ENCODE data around the gene KIF6. TPM values are rescaled to one million over a fixed set of nuclear protein-coding genes. Genes with fewer than 3 reads are reported as not detected.
"Not testable (repeated sequence)": the region's sequence is repeated elsewhere in the genome, so short reads cannot be mapped to it uniquely, and the experiment has no call there.

Gene KIF6, protein sequence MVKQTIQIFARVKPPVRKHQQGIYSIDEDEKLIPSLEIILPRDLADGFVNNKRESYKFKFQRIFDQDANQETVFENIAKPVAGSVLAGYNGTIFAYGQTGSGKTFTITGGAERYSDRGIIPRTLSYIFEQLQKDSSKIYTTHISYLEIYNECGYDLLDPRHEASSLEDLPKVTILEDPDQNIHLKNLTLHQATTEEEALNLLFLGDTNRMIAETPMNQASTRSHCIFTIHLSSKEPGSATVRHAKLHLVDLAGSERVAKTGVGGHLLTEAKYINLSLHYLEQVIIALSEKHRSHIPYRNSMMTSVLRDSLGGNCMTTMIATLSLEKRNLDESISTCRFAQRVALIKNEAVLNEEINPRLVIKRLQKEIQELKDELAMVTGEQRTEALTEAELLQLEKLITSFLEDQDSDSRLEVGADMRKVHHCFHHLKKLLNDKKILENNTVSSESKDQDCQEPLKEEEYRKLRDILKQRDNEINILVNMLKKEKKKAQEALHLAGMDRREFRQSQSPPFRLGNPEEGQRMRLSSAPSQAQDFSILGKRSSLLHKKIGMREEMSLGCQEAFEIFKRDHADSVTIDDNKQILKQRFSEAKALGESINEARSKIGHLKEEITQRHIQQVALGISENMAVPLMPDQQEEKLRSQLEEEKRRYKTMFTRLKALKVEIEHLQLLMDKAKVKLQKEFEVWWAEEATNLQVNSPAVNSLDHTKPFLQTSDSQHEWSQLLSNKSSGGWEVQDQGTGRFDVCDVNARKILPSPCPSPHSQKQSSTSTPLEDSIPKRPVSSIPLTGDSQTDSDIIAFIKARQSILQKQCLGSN
- total RNA-seq, result 0.13 and 0.38 TPM in 2 replicates

DNA sequence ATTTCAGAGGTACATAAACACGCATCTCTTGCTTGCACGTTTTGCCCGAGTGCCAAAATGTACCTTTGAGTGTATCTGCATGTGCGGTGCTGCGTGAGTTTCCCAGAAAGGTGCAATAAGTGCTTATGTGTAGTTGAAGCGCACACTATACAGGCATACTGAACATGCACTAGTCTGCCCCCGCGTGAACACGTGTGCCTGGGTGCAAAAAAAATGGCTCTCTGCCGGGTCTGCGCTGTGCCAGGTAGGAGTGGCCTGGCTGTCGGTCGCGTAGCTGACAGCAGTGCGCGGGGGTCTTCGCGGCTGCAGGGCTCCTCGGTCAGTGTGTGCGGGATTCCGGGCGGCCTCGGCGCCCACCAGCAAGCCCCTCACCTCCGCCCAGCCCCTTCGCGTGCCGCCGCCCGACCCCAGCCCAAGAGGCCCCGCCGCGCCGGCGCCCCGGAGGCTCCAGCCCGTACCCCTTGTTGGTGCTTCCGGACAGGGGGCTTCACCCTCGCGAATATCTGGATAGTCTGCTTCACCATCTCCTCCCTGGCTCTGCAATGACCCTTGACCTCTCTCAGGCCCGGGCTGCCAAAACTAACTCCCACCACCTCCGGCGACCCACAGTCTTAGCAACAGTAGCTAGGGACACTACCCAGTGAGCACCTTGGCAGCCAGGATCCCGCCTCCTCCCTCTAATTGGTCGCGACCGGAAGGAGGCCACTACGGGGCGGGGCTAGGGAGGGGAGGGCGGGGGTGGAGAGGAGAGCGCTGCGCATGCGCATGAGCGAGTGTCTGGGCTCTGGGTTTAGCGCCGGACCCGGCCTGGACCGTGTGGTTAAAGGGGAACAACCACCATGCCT lies at the start of gene KIF6:
Gene KIF6, minus strand, starts transcription at position 622 of the 845 bp plus-strand sequence. Its CDS starts 98 bp downstream, at position 524.
- DNase-seq (ENCODE audit: low read depth in 2 of 2), result peak; percentile 68 to 69

DNA sequence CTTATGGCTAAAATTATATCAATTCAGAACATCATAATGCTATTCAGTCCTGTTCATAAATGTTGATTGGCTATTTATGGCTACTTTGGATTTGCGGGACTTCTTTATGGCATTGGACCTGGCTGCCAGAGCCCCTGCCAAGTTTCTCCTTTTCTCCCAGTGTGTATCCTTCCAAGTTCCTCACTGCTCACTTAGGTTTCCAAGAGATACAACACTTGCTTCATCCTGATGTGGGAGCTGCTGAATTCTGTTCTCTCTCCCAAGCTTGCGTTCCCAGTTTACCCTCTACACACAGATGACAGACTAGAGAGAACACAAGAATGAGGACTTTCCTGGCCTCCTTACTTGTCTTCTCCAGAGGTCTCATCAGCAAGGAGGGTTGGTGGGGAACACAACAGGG lies 48.6 kb upstream of the KIF6 start:
- no peak for DNase-seq (ENCODE audit: low read depth in 2 of 2)

DNA sequence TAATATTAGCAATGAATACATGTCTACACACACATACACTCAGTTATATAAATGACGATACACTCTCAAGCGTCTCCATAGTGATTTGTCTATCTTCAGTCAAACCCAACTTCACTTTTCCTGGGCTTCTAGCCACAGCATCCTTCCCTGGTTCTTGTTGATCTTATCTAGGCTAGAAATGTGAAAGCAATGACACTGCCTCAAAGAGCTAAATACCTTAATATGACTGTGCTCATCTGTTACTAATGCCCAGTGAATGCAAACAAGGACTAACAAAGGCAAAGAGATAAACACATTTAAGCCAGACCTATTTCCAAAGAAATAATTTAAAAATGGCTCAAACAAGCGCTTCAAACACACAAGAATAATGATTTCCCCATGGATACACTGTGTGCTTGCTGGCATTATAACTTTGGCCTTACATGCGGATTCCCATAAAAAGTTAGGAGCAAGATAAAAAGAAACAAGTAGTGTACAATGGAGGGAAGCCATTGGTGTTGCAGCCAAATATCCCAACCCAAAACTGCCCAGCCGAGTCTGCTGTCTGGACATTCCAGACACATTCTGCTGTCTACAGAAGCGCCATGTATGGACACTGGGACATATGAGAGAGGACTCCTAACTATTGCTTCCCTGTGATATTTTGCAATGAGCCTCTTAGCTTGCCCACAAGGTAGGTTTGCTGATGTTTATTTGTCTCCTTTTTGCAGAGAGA lies 47.5 kb upstream of the KIF6 start:
- no peak for DNase-seq (ENCODE audit: low read depth in 2 of 2)

DNA sequence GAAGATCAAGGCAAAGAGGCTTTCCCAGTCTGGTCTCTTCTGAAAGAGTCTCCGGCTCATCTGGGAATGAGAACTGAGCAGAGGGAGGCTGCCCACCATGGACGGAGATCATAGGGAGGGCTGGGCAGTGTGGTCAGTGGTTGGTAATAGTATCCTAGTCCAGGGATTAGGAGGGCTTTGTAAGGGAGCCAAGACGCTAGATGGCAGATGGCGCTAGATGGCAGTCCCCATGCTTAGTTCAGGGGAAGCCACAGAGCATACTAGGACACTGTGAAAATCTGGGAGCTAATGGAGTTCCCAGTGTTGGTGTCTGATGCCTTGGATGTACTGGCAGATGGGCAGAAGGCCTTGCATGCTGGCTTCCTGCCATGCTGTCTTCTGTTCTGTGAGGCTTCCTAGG lies 45.2 kb upstream of the KIF6 start:
- no peak for DNase-seq (ENCODE audit: low read depth in 2 of 2)

DNA sequence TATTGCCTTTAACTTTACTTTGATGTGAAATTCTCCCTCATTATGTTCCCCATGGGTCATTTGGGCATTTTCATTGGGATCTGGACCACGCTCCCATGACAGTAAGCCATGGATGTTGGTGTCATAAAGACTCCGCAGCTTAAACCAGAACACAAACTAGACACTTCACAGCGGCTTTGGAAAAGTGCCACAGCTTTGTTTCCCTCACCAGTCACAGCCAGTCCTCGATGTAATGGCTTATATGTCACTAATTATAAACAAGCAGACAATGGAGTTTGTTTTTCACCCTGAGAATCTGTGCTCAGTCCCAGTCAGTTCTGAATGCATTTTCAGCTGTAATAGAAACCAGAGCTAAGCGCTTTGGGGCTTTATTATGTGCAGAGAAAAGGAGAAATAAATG lies 43.8 kb upstream of the KIF6 start:
- no peak for DNase-seq (ENCODE audit: low read depth in 2 of 2)

DNA sequence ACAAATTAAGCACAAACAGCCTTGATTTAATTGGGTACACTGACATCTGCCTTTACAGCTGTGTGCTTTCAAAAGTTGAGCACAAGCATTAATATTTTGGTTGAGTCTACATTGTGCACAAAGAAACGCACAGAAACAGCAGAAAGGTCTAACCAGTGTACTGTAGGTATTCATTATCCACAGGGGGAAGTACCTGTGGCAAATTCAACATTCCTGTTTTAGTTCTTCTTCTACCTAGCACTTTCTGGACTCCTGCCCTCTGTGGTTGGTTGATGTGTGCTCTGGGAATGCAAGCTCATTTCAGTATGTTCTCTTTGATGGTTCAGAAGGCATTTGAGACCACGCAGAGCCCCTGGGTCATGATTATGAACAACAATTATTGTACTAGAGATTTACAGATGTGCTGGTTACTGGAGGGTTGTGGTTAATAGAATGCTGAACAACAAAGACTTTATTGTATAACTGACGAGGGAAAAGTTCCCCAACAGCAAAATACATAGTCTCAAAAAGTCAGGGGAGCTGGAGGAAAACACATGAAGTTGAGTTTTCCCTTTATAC lies 40.4 kb upstream of the KIF6 start:
- DNase-seq (ENCODE audit: low read depth in 2 of 2), result no peak

DNA sequence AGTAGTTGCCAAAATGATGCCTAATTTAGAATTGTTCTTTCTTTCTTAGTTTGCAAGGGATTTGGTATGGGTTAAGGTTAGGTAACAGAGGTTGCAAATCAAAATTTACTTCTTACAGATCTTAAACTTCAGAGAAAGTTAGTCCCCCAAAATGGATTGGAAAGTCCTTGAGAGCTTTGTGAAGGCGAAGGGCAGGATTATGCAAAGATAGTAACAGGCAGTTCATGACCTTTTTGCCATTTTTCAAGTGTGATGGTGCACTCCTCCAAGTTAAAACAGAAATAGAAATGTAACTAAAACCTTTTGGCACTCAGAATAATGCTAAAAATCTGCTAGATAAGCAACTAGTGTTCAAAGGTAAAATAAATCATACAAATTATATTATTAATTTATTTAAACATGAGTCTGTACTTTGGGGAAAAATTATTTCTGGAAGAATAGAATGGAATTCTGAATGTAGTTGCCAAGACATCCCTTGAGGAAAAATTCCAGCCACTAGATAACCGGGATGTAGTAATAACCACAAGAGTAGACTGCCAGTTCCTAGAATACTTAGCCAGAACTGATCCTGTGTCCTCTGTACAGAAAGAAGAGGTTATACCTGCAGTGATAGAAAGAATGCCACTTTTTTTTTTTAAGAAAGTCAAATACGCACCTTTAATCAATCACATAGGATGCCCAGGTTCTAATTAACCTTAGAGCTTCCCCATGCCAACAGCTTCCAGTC lies 35.2 kb upstream of the KIF6 start:
- DNase-seq (ENCODE audit: low read depth in 2 of 2), result no peak

DNA sequence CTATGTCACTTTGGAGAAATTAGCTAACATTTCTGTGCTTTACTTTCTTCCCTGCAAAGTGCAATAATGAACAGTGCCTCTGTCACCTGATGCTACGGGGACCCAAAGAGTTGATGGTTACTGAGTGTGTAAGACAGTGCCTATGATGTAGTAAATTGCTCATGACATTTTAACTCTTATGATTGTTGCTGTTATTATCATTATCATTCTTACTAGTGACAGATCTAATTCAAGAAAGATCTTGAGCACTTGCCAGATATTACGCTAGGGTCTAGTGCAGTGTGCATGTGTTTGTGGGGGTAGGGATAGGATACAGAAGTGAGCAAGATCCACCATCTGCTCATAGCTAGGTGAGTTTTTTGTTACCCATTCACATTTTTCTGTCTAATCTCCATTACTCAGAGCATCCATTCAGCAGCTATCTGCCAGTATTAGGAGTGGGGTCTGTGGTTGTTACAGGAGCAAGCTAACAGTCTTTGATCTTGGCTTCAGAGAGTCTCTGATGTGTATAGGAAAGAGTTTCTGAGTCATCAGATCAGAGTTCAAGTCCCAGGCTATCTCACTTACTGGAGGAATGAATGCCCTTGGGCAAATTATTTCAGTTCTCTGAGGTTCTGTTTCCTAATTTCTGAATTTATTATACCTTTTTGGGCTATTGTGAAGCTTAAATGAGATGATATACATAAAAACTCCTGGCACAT lies 33.8 kb upstream of the KIF6 start:
- DNase-seq (ENCODE audit: low read depth in 2 of 2), result no peak

DNA sequence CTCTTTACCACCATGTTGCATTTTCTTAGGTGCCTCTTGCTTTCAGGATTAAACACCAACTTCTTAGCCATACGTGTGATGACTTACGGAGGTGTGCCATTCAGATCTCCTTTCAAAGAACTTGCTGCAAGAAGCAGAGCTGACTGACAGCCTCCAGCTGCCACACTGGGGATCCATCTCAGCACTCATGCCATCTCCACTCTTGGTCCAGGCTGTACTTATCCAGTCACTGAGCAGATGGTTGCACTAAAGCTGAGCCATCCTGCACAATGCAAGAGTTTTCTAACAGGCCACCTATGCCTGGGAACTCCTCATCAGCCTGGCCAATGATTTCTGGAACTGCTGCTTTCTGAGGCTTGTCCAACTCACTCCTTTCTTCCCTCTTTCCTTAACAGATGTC lies 31.4 kb upstream of the KIF6 start:
- no peak for DNase-seq (ENCODE audit: low read depth in 2 of 2)

DNA sequence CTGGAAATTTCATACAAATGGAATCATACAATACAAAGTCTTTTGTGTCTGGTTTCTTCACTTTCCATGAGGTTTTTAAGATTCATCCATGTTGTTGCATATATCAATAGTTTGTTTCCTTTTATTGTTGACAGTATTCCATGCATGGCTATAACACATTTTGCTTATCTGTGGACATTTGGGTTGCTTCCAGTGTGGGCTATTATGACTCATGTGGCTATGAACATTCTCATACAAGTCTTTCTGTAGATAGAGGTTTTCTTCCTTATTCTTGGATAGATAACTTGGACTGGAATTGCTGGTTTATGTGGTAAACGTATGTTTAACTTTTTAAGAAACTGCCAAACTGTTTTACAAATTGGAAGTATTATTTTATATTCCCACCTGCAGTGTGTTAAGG lies 30.0 kb upstream of the KIF6 start:
- DNase-seq (ENCODE audit: low read depth in 2 of 2), result no peak

DNA sequence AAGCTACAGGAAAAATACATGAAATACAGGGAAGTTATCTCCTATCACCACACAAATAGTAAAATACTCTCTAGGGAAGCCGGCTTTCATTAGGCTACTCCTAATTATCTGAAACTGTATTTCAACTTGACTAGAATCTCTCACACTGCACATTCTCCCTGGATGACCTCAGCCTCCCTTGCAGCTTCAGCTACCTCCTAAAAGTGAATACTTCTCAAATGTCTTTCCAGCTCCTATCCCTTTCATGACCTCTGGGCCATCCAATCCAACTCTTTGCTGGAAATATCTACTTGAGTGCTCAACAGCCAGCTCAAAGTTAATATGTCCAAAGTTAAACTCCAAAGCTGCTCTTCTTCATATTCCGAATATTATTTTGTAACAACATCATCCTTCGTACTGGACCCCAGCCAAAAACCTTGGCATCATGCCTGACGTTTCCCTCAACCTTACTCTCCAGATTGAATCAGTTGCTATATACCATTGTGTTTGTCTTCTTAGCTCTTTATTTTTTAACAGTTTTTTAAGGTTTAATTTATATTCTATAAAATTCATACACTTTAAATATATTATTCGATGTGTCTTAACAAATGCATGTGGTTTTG lies 29.4 kb upstream of the KIF6 start:
- no peak for DNase-seq (ENCODE audit: low read depth in 2 of 2)

DNA sequence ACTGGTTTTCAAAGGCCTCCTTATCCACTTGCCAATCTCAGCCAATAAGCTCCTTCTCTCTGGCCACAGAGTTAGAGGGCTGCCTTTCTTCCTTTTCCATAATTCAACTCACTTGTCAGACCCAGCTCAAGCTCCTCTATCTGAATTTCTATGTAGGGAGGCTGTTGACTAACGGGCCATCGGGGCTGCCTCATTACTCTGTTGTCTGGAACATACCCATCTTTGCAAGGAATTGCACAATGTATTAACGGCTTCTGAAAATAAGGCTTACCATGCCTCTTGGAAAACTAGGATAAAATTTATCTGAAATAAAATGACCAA lies 28.5 kb upstream of the KIF6 start:
- DNase-seq (ENCODE audit: low read depth in 2 of 2), result no peak

DNA sequence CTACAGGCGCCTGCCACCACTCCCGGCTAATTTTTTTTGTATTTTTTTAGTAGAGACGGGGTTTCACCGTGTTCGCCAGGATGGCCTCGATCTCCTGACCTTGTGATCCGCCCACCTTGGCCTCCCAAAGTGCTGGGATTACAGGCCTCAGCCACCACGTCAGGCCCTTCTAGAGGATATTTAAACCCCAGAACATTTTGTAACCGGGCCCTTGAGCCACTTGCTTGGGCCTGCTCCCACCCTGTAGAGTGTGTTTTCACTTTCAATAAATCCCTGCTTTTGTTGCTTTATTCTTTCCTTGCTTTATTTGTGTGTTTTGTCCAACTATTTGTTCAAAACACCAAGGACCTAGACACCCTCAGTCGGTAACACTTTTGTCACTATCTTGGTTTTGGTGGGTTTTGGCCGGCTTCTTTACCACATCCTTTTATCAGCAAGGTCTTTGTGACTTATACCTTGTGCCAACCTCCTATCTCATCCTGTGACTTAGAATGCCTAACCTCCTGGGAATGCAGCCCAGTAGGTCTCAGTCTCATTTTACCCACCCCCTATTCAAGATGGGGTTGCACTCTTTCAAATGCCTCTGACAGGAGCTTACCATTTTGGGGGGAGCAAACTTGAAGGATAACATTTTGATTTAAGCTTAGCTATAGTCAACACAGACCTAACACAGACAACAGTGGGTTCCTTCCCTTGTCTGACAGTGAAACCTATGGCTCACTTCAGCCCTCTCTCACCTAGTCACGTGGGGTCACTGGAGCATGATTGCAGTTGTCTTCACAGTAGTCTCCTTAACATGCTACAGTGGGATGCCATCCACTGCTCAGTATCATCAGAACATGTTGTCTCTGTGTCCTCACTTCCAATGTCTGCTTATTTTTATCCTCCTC lies 27.9 kb upstream of the KIF6 start:
- DNase-seq (ENCODE audit: low read depth in 2 of 2), result no peak

DNA sequence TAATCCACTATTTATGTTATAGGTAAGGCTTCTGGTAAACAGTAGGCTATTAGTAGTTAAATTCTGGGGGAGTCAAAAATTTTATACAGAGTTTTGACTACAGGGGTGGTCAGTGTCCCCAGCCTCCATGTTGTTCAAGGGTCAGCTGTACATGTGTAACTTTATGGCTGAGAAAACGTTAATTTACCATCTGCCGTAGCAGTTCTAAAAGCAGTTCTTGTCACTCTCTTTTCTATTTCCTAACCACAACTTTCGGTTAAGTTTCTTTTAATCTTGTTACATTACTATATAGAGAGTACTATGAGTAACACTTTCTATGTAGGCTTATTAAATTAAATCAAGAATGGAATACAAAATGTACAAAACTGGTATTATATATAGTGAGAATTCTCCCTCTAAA lies 21.6 kb upstream of the KIF6 start:
- no peak for DNase-seq (ENCODE audit: low read depth in 2 of 2)

DNA sequence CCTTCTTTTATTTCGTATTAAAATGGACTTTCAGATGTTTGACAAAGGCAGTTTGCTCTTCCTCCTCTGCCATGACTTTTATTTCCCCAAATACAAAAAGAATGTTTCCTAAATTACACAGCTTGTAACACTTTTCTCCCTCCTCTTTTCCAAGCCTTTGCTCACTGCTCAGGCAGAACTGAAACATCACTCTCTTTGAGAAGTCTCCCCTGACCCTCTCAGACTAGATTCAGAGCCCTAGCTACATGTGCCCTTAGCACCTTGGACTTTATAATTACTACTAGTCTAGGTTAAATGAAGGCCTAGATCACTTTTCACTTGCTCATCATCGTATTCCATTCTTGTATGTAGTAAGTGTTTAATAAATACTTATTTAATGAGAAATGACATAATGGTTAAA lies 8.5 kb upstream of the KIF6 start:
- DNase-seq (ENCODE audit: low read depth in 2 of 2), result no peak

DNA sequence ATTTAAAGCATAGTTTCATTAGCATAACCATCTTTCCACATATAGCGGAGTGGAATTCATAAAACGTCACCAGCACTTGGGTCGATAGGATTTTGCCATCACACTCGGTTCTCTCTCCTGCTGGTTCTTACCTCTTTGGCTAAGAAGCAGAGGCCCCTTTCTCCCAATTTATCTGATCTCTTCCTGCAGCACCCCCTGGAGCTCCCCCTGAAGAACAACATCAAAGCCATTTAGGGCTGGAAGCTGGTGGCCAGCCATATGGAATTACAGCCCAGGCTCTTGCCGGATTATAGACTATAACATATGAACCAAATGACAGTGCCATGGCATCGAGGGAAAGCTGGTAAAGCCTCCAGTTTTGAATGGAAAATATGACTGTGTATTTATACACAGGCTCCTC lies 6.4 kb upstream of the KIF6 start:
- no peak for DNase-seq (ENCODE audit: low read depth in 2 of 2)

DNA sequence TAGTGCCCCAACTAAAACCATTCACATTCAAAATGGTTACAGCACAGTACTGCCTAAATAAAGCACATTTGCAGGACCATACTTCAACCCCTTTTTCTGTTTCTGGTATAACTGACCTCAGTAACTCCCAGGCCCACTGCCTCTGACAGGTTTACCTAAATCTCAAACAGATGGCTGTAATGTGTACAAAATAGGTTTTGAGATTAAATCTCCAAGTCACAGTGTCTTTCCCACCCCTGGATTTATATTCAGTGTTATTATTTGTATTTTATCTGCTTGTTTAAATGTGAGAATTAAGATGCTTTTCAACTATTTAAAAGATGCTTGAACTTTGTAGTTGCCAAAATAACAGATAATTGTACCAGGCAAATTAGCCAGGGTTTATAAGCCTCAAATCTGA lies 4.7 kb upstream of the KIF6 start:
- DNase-seq (ENCODE audit: low read depth in 2 of 2), result no peak

DNA sequence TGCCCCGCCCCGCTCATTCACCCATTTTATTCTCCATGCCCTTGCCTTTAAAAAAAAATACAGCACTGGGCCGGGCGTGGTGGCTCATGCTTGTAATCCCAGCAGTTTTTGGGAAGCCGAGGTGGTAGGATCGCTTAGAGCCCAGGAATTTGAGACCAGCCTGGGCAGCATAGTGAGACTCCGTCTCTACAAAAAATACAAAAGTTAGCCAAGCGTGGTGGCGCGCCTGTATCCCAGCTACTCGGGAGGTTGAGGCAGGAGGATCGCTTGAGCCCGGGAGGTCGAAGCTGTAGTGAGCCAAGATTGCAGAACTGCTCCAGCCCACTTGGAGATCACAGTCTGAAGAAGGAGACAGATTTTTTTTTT lies 407 bp upstream of the KIF6 start:
- no peak for DNase-seq (ENCODE audit: low read depth in 2 of 2)

DNA sequence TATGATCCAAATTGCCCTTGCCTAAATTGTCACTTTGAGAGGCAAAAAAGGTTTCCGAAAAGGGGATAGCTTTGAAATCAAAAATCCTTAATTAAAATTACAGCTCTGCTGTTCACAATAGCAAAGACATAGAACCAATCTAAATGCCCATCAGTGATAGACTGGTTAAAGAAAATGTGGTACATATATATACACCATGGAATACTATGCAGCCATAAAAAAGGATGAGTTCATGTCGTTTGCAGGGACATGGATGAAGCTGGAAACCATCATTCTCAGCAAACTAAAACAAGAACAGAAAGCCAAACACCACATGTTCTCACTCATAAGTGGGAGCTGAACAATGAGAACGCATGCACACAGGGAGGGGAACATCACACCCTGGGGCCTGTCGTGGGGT lies 1.9 kb downstream of the KIF6 start:
- not testable (repeated sequence) for DNase-seq (ENCODE audit: low read depth in 2 of 2)
